ENCODE data around the gene ADAMTS12. TPM values are rescaled to one million over a fixed set of nuclear protein-coding genes. Genes with fewer than 3 reads are reported as not detected.

Gene ADAMTS12
- total and polyA plus RNA-seq, 10 of the 15 experiments (the other 5 are each of a cell fraction or from before 2014, with no cell fraction given) = 0.11 to 35.8 (median 20.7) TPM

DNA sequence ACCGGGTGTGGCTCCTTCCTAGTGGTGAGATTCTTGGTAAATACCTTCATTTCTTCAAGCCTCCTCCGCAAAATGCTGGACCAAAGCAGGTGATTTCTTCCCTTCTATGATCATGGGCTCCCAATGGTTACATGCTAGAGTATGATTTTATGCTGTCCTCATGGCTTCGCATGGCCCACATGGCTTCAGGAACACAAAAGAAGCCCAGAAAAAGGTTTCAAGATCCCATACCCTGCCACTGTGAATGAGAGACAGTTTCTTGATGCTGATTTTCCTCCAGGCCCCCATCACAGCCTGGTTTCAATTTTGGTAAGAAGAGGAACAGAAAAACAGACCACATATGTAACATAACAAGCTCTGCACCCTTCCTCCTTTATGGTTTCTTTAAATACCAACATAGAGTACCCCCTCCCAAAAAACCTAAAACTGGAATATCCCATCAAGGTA is 42.0 kb upstream of the ADAMTS12 start (continued):
- no peak for TF ChIP-seq ZBTB40 (IDR thresholded peaks at IDR 0.05; ENCODE audit: borderline replicate concordance)
- TF ChIP-seq CHD2 (IDR thresholded peaks at IDR 0.05; ENCODE audit: borderline replicate concordance, low read depth, low read length) = peak; percentile 58; the same call in 1 of the 2 replicates
- no peak for TF ChIP-seq ZNF274 (IDR thresholded peaks at IDR 0.05; ENCODE audit: insufficient read depth, insufficient read length)
- peak; percentile 98 for TF ChIP-seq SPI1 (IDR thresholded peaks at IDR 0.05; ENCODE audit: borderline replicate concordance, insufficient read depth, low read depth, low read length)
- peak; percentile 91 for TF ChIP-seq MTA2 (IDR thresholded peaks at IDR 0.05; ENCODE audit: low read depth)
- TF ChIP-seq SMAD1 (IDR thresholded peaks at IDR 0.05; ENCODE audit: low read depth, partially characterized antibody) = no peak
- no peak for TF ChIP-seq CBX3 (IDR thresholded peaks at IDR 0.05; ENCODE audit: borderline replicate concordance, low read depth)
- no peak for TF ChIP-seq KDM1A (IDR thresholded peaks at IDR 0.05; ENCODE audit: borderline replicate concordance)
- TF ChIP-seq RBBP5 (conservative IDR thresholded peaks at IDR 0.05) = no peak
- no peak for TF ChIP-seq CHD1 (IDR thresholded peaks at IDR 0.05; ENCODE audit: low read depth, low read length)
- TF ChIP-seq EED (IDR thresholded peaks at IDR 0.05; ENCODE audit: low read depth) = peak; percentile 94
- TF ChIP-seq HSF1 (IDR thresholded peaks at IDR 0.05; ENCODE audit: low read depth, low read length) = no peak
- no peak for TF ChIP-seq NFYB (IDR thresholded peaks at IDR 0.05; ENCODE audit: insufficient read depth, low read depth, low read length)
- TF ChIP-seq, protein P1, sequence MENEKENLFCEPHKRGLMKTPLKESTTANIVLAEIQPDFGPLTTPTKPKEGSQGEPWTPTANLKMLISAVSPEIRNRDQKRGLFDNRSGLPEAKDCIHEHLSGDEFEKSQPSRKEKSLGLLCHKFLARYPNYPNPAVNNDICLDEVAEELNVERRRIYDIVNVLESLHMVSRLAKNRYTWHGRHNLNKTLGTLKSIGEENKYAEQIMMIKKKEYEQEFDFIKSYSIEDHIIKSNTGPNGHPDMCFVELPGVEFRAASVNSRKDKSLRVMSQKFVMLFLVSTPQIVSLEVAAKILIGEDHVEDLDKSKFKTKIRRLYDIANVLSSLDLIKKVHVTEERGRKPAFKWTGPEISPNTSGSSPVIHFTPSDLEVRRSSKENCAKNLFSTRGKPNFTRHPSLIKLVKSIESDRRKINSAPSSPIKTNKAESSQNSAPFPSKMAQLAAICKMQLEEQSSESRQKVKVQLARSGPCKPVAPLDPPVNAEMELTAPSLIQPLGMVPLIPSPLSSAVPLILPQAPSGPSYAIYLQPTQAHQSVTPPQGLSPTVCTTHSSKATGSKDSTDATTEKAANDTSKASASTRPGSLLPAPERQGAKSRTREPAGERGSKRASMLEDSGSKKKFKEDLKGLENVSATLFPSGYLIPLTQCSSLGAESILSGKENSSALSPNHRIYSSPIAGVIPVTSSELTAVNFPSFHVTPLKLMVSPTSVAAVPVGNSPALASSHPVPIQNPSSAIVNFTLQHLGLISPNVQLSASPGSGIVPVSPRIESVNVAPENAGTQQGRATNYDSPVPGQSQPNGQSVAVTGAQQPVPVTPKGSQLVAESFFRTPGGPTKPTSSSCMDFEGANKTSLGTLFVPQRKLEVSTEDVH (IDR thresholded peaks at IDR 0.05; ENCODE audit: low read depth, partially characterized antibody) = no peak
- peak; percentile 22; the same call in 1 of the 2 replicates for TF ChIP-seq SMC3 (IDR thresholded peaks at IDR 0.05; ENCODE audit: borderline replicate concordance, low read length)
- TF ChIP-seq POU2F2 (IDR thresholded peaks at IDR 0.05; ENCODE audit: borderline replicate concordance, low read depth, low read length) = peak; percentile 80; the same call in 2 of the 3 replicates
- TF ChIP-seq, protein P2, sequence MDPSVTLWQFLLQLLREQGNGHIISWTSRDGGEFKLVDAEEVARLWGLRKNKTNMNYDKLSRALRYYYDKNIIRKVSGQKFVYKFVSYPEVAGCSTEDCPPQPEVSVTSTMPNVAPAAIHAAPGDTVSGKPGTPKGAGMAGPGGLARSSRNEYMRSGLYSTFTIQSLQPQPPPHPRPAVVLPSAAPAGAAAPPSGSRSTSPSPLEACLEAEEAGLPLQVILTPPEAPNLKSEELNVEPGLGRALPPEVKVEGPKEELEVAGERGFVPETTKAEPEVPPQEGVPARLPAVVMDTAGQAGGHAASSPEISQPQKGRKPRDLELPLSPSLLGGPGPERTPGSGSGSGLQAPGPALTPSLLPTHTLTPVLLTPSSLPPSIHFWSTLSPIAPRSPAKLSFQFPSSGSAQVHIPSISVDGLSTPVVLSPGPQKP (IDR thresholded peaks at IDR 0.05; ENCODE audit: low read depth, low read length) = no peak
